Measurements from ENCODE around the gene TUBB4B.
"Not testable (repeated sequence)": the region's sequence is repeated elsewhere in the genome, so short reads cannot be mapped to it uniquely, and the experiment has no call there.

The TUBB4B gene

GRCh38 chr9:137253717-137254623 lies 12.9 kb downstream of the TUBB4B start:
- DNase-seq = no peak

- peak; percentile 94 for DNase-seq
These were observed 13.7 kb downstream of the TUBB4B start, which contains the start of gene NELFB for GRCh38 chr9:137254624-137255447. NELFB (plus strand) TSS chr9:137255327.

- DNase-seq = no peak
These were observed 14.5 kb downstream of the TUBB4B start for GRCh38 chr9:137255448-137256114.

GRCh38 chr9:137256362-137256761 lies 15.3 kb downstream of the TUBB4B start:
- no peak for DNase-seq

GRCh38 chr9:137256856-137257255 lies 15.8 kb downstream of the TUBB4B start:
- DNase-seq = no peak

GRCh38 chr9:137262173-137262908 lies 21.3 kb downstream of the TUBB4B start:
- not testable (repeated sequence) for DNase-seq

- no peak for DNase-seq
These were observed 21.8 kb downstream of the TUBB4B start for GRCh38 chr9:137262909-137263285.

- no peak for DNase-seq
These were observed 22.4 kb downstream of the TUBB4B start for GRCh38 chr9:137263506-137263905.

GRCh38 chr9:137264067-137264466 lies 23.0 kb downstream of the TUBB4B start:
- DNase-seq = no peak

GRCh38 chr9:137265496-137266161 lies 24.5 kb downstream of the TUBB4B start:
- no peak for DNase-seq

- DNase-seq = no peak
These were observed 25.1 kb downstream of the TUBB4B start for GRCh38 chr9:137266162-137266527.

GRCh38 chr9:137266585-137267453 lies 25.7 kb downstream of the TUBB4B start:
- no peak for DNase-seq

GRCh38 chr9:137267933-137268355 lies 26.9 kb downstream of the TUBB4B start:
- no peak for DNase-seq

- DNase-seq = no peak
These were observed 27.6 kb downstream of the TUBB4B start for GRCh38 chr9:137268538-137269201.

GRCh38 chr9:137269231-137269772 lies 28.2 kb downstream of the TUBB4B start:
- no peak for DNase-seq

- no peak for DNase-seq
These were observed 30.0 kb downstream of the TUBB4B start for GRCh38 chr9:137270929-137271695.

- DNase-seq = no peak
These were observed 30.6 kb downstream of the TUBB4B start for GRCh38 chr9:137271696-137272076.

- no peak for DNase-seq
These were observed 31.4 kb downstream of the TUBB4B start for GRCh38 chr9:137272241-137273094.

All from left hindlimb (tissue), 1 donor.